Transverse colon (tissue), 4 donors: Measurements from ENCODE around the gene HK1.

Source experiments
- CTCF ChIP-seq, 5 experiments: fragments of 200-600 bp in 3 of 5; fragments of 450-650 bp in 2 of 5; sonication (generic) in 3 of 5; IDR thresholded peaks; 1 replicate in 2 of 5; 2 replicates in 3 of 5; pipeline ENCODE4 v1.5.1; 2016 to 2017; ENCODE audit warnings: antibody characterized with exemption in 5 of 5, inconsistent platforms in 3 of 5, mild to moderate bottlenecking in 2 of 5, moderate library complexity in 1 of 5
- POLR2A ChIP-seq: fragments of 450-650 bp; IDR thresholded peaks from one replicate; pipeline ENCODE4 v1.6.1; 2016; ENCODE audit warnings: antibody characterized with exemption, mild to moderate bottlenecking, moderate library complexity
- POLR2AphosphoS5 ChIP-seq, 3 donors: sonication (generic); formaldehyde crosslinking; IDR thresholded peaks; one replicate each; pipeline ENCODE4 v1.6.1; 2016; ENCODE audit warnings: antibody characterized with exemption in 3 of 3

- TF ChIP-seq CTCF (IDR thresholded peaks at IDR 0.05) (no peak), POLR2A (no peak), POLR2AphosphoS5 (IDR thresholded peaks at IDR 0.05) (no peak)
Measured at GRCh38 chr10:69359594-69359993, 81.3 kb downstream of the HK1 start.
